Hematopoietic multipotent progenitor cell treated with erythropoietin and hydrocortisone succinate and interleukin-3 and kit ligand, for 6 days (in vitro differentiated cells): Measurements from ENCODE around the gene ALDH1A2.
"Not testable (repeated sequence)": the region's sequence is repeated elsewhere in the genome, so short reads cannot be mapped to it uniquely, and the experiment has no call there.

Experiments
- DNase-seq: peaks from one replicate; pipeline ENCODE4 v3.0.0-alpha.2; 2015

The ALDH1A2 gene

GRCh38 chr15:58040150-58040549, 25.4 kb downstream of the ALDH1A2 start:
- DNase-seq, result no peak

GRCh38 chr15:58039079-58040035, 26.2 kb downstream of the ALDH1A2 start:
- no peak for DNase-seq

- no peak for DNase-seq
Observed at GRCh38 chr15:58038426-58039078, 27.0 kb downstream of the ALDH1A2 start.

- DNase-seq, result no peak
Observed at GRCh38 chr15:58037723-58038301, 27.7 kb downstream of the ALDH1A2 start.

GRCh38 chr15:58036579-58036978, 28.9 kb downstream of the ALDH1A2 start:
- no peak for DNase-seq

- DNase-seq, result not testable (repeated sequence)
Observed at GRCh38 chr15:58028392-58028791, 37.1 kb downstream of the ALDH1A2 start.

- no peak for DNase-seq
Observed at GRCh38 chr15:58026552-58026951, 39.0 kb downstream of the ALDH1A2 start.

GRCh38 chr15:58026051-58026450, 39.5 kb downstream of the ALDH1A2 start:
- DNase-seq, result no peak

GRCh38 chr15:58021332-58022230, 43.9 kb downstream of the ALDH1A2 start:
- no peak for DNase-seq

GRCh38 chr15:58019503-58020376, 45.8 kb downstream of the ALDH1A2 start:
- DNase-seq, result no peak

GRCh38 chr15:58017869-58018268, 47.6 kb downstream of the ALDH1A2 start:
- DNase-seq, result no peak

- no peak for DNase-seq
Observed at GRCh38 chr15:58016581-58017175, 48.8 kb downstream of the ALDH1A2 start.

GRCh38 chr15:58015565-58015964, 49.9 kb downstream of the ALDH1A2 start:
- no peak for DNase-seq

- no peak for DNase-seq
Observed at GRCh38 chr15:58014470-58014869, 51.0 kb downstream of the ALDH1A2 start.

- no peak for DNase-seq
Observed at GRCh38 chr15:58014040-58014439, 51.5 kb downstream of the ALDH1A2 start.

GRCh38 chr15:58010983-58011382, 54.5 kb downstream of the ALDH1A2 start:
- no peak for DNase-seq

GRCh38 chr15:58003810-58004209, 61.7 kb downstream of the ALDH1A2 start:
- no peak for DNase-seq

- no peak for DNase-seq
Observed at GRCh38 chr15:58002338-58003126, 63.0 kb downstream of the ALDH1A2 start.

- DNase-seq, result not testable (repeated sequence)
Observed at GRCh38 chr15:57999699-58000098, 65.8 kb downstream of the ALDH1A2 start.

- no peak for DNase-seq
Observed at GRCh38 chr15:57996561-57996960, 69.0 kb downstream of the ALDH1A2 start.
